GM10248 (cell line): Measurements from ENCODE around the gene CEP85L.

ENCODE experiments used
- CTCF ChIA-PET: fragments of 300-600 bp; sonication (Branson Sonifier 250); formaldehyde crosslinking; extraction: SDS; loops from one replicate; lab custom pipeline; 2021; ENCODE audit warnings: antibody characterized with exemption; lab: Yijun Ruan, JAX
- POLR2A ChIA-PET: fragments of 350-650 bp; sonication (Branson Sonifier 250); formaldehyde crosslinking; extraction: SDS; loops from one replicate; lab custom pipeline; 2020; ENCODE audit warnings: antibody characterized with exemption; lab: Yijun Ruan, JAX
- DNase-seq: peaks from one replicate; pipeline ENCODE4 v3.0.0; 2012; ENCODE audit errors: extremely low spot score
- CTCF ChIP-seq: IDR thresholded peaks from 2 replicates; pipeline ENCODE4 v1.5.1; 2012; ENCODE audit warnings: mild to moderate bottlenecking, low read depth; ENCODE audit errors: extremely low read depth, missing control alignments, control extremely low read depth

Gene CEP85L

GRCh38 chr6:118651282-118652050, at the start of gene CEP85L:
TSS of gene CEP85L (minus strand) at chr6:118651591. CDS start at chr6:118651269, 322 bp downstream.
- DNase-seq = peak; percentile 95
- CTCF ChIA-PET = interaction anchor here (0.9 to 1.4 kb wide), 5 partner anchors 8 to 125 kb away, joined by 3 to 5 read pairs (median 3); no protein-coding TSS in a partner anchor
- POLR2A ChIA-PET = interaction anchor here (0.6 to 1.0 kb wide), 4 partner anchors 32 to 157 kb away, joined by 3 to 4 read pairs (median 3); no protein-coding TSS in a partner anchor
- no peak for TF ChIP-seq CTCF

- ChIA-PET CTCF (interaction anchor here (1.0 kb wide), 1 partner anchor 8 kb away, joined by 3 read pairs; no protein-coding TSS in a partner anchor), POLR2A (no interaction called here)
- no peak for DNase-seq
- no peak for TF ChIP-seq CTCF
Observed at GRCh38 chr6:118700531-118700930, 49.1 kb upstream of the CEP85L start.

- CTCF ChIA-PET = interaction anchor here (0.8 to 2.6 kb wide), 8 partner anchors 8 to 78 kb away, joined by 3 to 17 read pairs (median 4); no protein-coding TSS in a partner anchor
- POLR2A ChIA-PET = no interaction called here
- DNase-seq = no peak
- TF ChIP-seq CTCF = no peak
Observed at GRCh38 chr6:118697554-118697953, 46.2 kb upstream of the CEP85L start.

GRCh38 chr6:118696271-118696670, 44.9 kb upstream of the CEP85L start:
- DNase-seq = no peak
- ChIA-PET POLR2A (no interaction called here), CTCF (interaction anchor here (1.0 to 2.6 kb wide), 6 partner anchors 8 to 79 kb away, joined by 3 to 17 read pairs (median 5); no protein-coding TSS in a partner anchor)
- TF ChIP-seq CTCF = no peak

- TF ChIP-seq CTCF = no peak
- ChIA-PET POLR2A (no interaction called here), CTCF (interaction anchor here (1.4 to 2.4 kb wide), 2 partner anchors 10 to 11 kb away, joined by 8 to 15 read pairs; no protein-coding TSS in a partner anchor)
- no peak for DNase-seq
Observed at GRCh38 chr6:118693562-118693961, 42.2 kb upstream of the CEP85L start.

GRCh38 chr6:118685823-118686449, 34.5 kb upstream of the CEP85L start:
- ChIA-PET CTCF (interaction anchor here (1.4 kb wide), 1 partner anchor 18 kb away, joined by 3 read pairs; no protein-coding TSS in a partner anchor), POLR2A (no interaction called here)
- no peak for DNase-seq
- no peak for TF ChIP-seq CTCF
